A549 treated with Hydrocortisone at 1 μM for 4 hours (cell line): ENCODE measurements around the gene ADORA3. TPM values are rescaled to one million over a fixed set of nuclear protein-coding genes. Genes with fewer than 3 reads are reported as not detected.

ENCODE experiments used
- total RNA-seq: library from RNA; stranded (reverse); fragments of 200-300 nt; extraction: Qiagen RNA extraction; gene quantifications from 5 replicates; pipeline ENCODE4 v1.2.3, GENCODE V29; 2022

ADORA3 gene
- not detected in 5 replicates for total RNA-seq

GRCh38 chr1:111503585-111504060 lies at the start of gene ADORA3, which contains the start of gene TMIGD3:
TSS of gene ADORA3 (minus strand) at chr1:111503633. CDS start at chr1:111503354, 279 bp downstream.
TSS of gene TMIGD3 (minus strand) at chr1:111503633. CDS start at chr1:111503354, 279 bp downstream.

Other genes starting within 250 kb of the ADORA3 start
- gene CHIA, start 212.8 kb downstream of the ADORA3 start, total RNA-seq: not detected in 5 replicates
- gene OVGP1, start 75.9 kb downstream of the ADORA3 start, total RNA-seq: 0.98 to 1.6 TPM (median 1.2 TPM) in 5 replicates
- 35.7 to 53.7 TPM (median 48.5 TPM) in 5 replicates for gene WDR77, start 54.4 kb downstream of the ADORA3 start, total RNA-seq
- gene ATP5PB, start 54.2 kb downstream of the ADORA3 start, total RNA-seq: 243 to 257 TPM (median 247 TPM) in 5 replicates
- 0.14 to 0.22 TPM (median 0.17 TPM) in 4 of 5 replicates, not detected in the other for gene C1orf162, start 29.6 kb downstream of the ADORA3 start, total RNA-seq
- gene TMIGD3, start within 50 bp of the ADORA3 start, total RNA-seq: not detected in 5 replicates
- 26.6 to 42.3 TPM (median 31.8 TPM) in 5 replicates for gene RAP1A, start 116.2 kb upstream of the ADORA3 start, total RNA-seq
- gene INKA2, start 235.8 kb upstream of the ADORA3 start, total RNA-seq: 1.8 to 2.8 TPM (median 2.0 TPM) in 5 replicates